Uterus (tissue), 2 donors: ENCODE results near the gene PRUNE1.

Experiments
- POLR2A ChIP-seq, 2 donors: fragments of 450-650 bp; IDR thresholded peaks; one replicate each; pipeline ENCODE4 v1.6.1; 2016; ENCODE audit warnings: antibody characterized with exemption in 2 of 2, mild to moderate bottlenecking in 1 of 2, moderate library complexity in 1 of 2
- TF ChIP-seq, protein P1 (sequence below), 4 experiments: fragments of 200-600 bp in 2 of 4; fragments of 450-650 bp in 2 of 4; sonication (generic) in 2 of 4; IDR thresholded peaks; one replicate each; pipeline ENCODE4 v1.5.1; 2016 to 2019; ENCODE audit warnings: antibody characterized with exemption in 4 of 4, mild to moderate bottlenecking in 2 of 4, moderate library complexity in 1 of 4

DNA sequence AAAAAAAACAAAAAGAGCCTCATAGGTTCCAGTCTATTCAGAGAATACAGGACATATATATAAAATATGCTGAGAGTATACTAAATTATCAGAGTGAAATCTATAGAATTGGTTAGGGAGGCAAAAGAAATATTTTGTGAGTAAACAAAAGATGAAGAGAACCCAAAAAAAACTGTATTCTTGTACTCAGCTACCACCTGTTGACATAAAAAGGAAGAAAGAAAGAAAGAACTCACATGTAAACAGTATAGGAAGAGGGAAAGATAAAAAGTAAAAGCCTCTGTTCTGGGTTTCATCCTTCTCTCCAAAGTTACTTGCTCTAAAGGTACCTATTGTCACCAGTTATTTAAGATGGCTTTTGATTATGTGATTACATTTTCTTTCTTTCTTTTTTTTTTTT lies 18.2 kb downstream of the PRUNE1 start:
- TF ChIP-seq, protein P1, sequence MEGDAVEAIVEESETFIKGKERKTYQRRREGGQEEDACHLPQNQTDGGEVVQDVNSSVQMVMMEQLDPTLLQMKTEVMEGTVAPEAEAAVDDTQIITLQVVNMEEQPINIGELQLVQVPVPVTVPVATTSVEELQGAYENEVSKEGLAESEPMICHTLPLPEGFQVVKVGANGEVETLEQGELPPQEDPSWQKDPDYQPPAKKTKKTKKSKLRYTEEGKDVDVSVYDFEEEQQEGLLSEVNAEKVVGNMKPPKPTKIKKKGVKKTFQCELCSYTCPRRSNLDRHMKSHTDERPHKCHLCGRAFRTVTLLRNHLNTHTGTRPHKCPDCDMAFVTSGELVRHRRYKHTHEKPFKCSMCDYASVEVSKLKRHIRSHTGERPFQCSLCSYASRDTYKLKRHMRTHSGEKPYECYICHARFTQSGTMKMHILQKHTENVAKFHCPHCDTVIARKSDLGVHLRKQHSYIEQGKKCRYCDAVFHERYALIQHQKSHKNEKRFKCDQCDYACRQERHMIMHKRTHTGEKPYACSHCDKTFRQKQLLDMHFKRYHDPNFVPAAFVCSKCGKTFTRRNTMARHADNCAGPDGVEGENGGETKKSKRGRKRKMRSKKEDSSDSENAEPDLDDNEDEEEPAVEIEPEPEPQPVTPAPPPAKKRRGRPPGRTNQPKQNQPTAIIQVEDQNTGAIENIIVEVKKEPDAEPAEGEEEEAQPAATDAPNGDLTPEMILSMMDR (IDR thresholded peaks at IDR 0.05): no peak
- TF ChIP-seq POLR2A (IDR thresholded peaks at IDR 0.05): no peak
